Measurements from ENCODE around the gene IMPDH1. TPM values are rescaled to one million over a fixed set of nuclear protein-coding genes. Genes with fewer than 3 reads are reported as not detected.

Gene IMPDH1
- total RNA-seq, 1 experiment from 2014 or later: 119 TPM

- Histone ChIP-seq H2AFZ (no peak overlapping the region), H3K4me2 (no peak overlapping the region), H4K20me1 (ENCODE audit: insufficient read depth) (no peaks in the 10 kb centered on the region), H3K27me3 (ENCODE audit: insufficient read depth, low read depth) (no peaks in the 10 kb centered on the region), H3K4me1 (replicated peaks; ENCODE audit: insufficient read depth) (peaks cover 53% of the 10 kb centered on the region), H3K36me3 (ENCODE audit: low read depth) (no peaks in the 10 kb centered on the region), H3K9me3 (ENCODE audit: insufficient read depth, low read depth) (no peaks in the 10 kb centered on the region), H3K4me3 (no peak overlapping the region), H3K27ac (no peak overlapping the region), H3K79me2 (ENCODE audit: low read depth) (no peaks in the 10 kb centered on the region), H3F3A (ENCODE audit: insufficient read depth, low read depth) (peaks cover 21% of the 10 kb centered on the region; the same call in 1 of the 2 replicates), H3K9me2 (ENCODE audit: insufficient read depth) (no peaks in the 10 kb centered on the region)
- no TSS peak for BruUV-seq (replicated peaks)
- ChIA-PET POLR2A (ENCODE audit: unreplicated experiment) (interaction anchor here (0.5 kb wide), 1 partner anchor 23 kb away, joined by 3 read pairs; no protein-coding TSS in a partner anchor), CTCF (no interaction called here)
- intact Hi-C loops (cut with micrococcal nuclease; ENCODE audit: unreplicated experiment): no loop called here
- DNase-seq: peak in 1 of 2 experiments; percentile 69
- TF ChIP-seq EZH2 (IDR thresholded peaks at IDR 0.05; ENCODE audit: low read depth) (no peak), CTCF (conservative IDR thresholded peaks at IDR 0.05) (no peak)
Measured at GRCh38 chr7:128383776-128384175, 26.0 kb downstream of the IMPDH1 start.

GRCh38 chr7:128381161-128381821 lies 28.5 kb downstream of the IMPDH1 start:
- Histone ChIP-seq H3K4me2 (peak overlapping the region; percentile 36), H3K9me3 (ENCODE audit: insufficient read depth, low read depth) (no peaks in the 10 kb centered on the region), H3K9me2 (ENCODE audit: insufficient read depth) (no peaks in the 10 kb centered on the region), H3K4me1 (replicated peaks; ENCODE audit: insufficient read depth) (peaks cover 49% of the 10 kb centered on the region), H3K4me3 (no peak overlapping the region), H3K36me3 (ENCODE audit: low read depth) (no peaks in the 10 kb centered on the region), H4K20me1 (ENCODE audit: insufficient read depth) (no peaks in the 10 kb centered on the region), H3K27me3 (ENCODE audit: insufficient read depth, low read depth) (no peaks in the 10 kb centered on the region), H3K79me2 (ENCODE audit: low read depth) (no peaks in the 10 kb centered on the region), H3F3A (ENCODE audit: insufficient read depth, low read depth) (peaks cover 21% of the 10 kb centered on the region; the same call in 1 of the 2 replicates), H2AFZ (no peak overlapping the region), H3K27ac (no peak overlapping the region)
- POLR2A ChIA-PET (ENCODE audit: unreplicated experiment): no interaction called here
- DNase-seq: peak; percentile 27 to 83
- CTCF ChIA-PET: interaction anchor here (0.5 to 1.3 kb wide), 5 partner anchors 24 to 518 kb away, joined by 3 to 4 read pairs (median 4); no protein-coding TSS in a partner anchor
- TF ChIP-seq EZH2 (IDR thresholded peaks at IDR 0.05; ENCODE audit: low read depth): no peak
- peak; percentile 81 for TF ChIP-seq CTCF (conservative IDR thresholded peaks at IDR 0.05)
- intact Hi-C loops (cut with micrococcal nuclease; ENCODE audit: unreplicated experiment): no loop called here
- no TSS peak for BruUV-seq (replicated peaks)

GRCh38 chr7:128380483-128381106 lies 29.2 kb downstream of the IMPDH1 start:
- H4K20me1 ChIP-seq (ENCODE audit: insufficient read depth): no peaks in the 10 kb centered on the region
- BruUV-seq (replicated peaks): no TSS peak
- peak in 1 of 2 experiments; percentile 48 for DNase-seq
- peak overlapping the region; percentile 36 for H3K4me2 ChIP-seq
- H3K9me3 ChIP-seq (ENCODE audit: insufficient read depth, low read depth): no peaks in the 10 kb centered on the region
- H3K27me3 ChIP-seq (ENCODE audit: insufficient read depth, low read depth): no peaks in the 10 kb centered on the region
- H3K79me2 ChIP-seq (ENCODE audit: low read depth): no peaks in the 10 kb centered on the region
- no peak overlapping the region for H3K27ac ChIP-seq
- no peak overlapping the region for H2AFZ ChIP-seq
- H3K9me2 ChIP-seq (ENCODE audit: insufficient read depth): no peaks in the 10 kb centered on the region
- peaks cover 24% of the 10 kb centered on the region; the same call in 1 of the 2 replicates for H3F3A ChIP-seq (ENCODE audit: insufficient read depth, low read depth)
- POLR2A ChIA-PET (ENCODE audit: unreplicated experiment): no interaction called here
- H3K4me3 ChIP-seq: no peak overlapping the region
- H3K4me1 ChIP-seq (replicated peaks; ENCODE audit: insufficient read depth): peaks cover 49% of the 10 kb centered on the region
- intact Hi-C loops (cut with micrococcal nuclease; ENCODE audit: unreplicated experiment): no loop called here
- TF ChIP-seq EZH2 (IDR thresholded peaks at IDR 0.05; ENCODE audit: low read depth) (no peak), CTCF (conservative IDR thresholded peaks at IDR 0.05) (no peak)
- no peaks in the 10 kb centered on the region for H3K36me3 ChIP-seq (ENCODE audit: low read depth)
- CTCF ChIA-PET: interaction anchor here (0.6 to 1.3 kb wide), 4 partner anchors 22 to 517 kb away, joined by 3 to 4 read pairs (median 4); no protein-coding TSS in a partner anchor

Data from PC-9 (cell line).